GM21423 (cell line): ENCODE results near the gene POLDIP2.

ENCODE experiments used
- ATAC-seq: cut with Tn5 transposase; IDR thresholded peaks from one replicate; pipeline ENCODE4 v1.9.1; 2021; ENCODE audit warnings: mild to moderate bottlenecking, moderate library complexity; ENCODE audit not compliant: unreplicated experiment

The POLDIP2 gene, protein sequence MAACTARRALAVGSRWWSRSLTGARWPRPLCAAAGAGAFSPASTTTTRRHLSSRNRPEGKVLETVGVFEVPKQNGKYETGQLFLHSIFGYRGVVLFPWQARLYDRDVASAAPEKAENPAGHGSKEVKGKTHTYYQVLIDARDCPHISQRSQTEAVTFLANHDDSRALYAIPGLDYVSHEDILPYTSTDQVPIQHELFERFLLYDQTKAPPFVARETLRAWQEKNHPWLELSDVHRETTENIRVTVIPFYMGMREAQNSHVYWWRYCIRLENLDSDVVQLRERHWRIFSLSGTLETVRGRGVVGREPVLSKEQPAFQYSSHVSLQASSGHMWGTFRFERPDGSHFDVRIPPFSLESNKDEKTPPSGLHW

DNA sequence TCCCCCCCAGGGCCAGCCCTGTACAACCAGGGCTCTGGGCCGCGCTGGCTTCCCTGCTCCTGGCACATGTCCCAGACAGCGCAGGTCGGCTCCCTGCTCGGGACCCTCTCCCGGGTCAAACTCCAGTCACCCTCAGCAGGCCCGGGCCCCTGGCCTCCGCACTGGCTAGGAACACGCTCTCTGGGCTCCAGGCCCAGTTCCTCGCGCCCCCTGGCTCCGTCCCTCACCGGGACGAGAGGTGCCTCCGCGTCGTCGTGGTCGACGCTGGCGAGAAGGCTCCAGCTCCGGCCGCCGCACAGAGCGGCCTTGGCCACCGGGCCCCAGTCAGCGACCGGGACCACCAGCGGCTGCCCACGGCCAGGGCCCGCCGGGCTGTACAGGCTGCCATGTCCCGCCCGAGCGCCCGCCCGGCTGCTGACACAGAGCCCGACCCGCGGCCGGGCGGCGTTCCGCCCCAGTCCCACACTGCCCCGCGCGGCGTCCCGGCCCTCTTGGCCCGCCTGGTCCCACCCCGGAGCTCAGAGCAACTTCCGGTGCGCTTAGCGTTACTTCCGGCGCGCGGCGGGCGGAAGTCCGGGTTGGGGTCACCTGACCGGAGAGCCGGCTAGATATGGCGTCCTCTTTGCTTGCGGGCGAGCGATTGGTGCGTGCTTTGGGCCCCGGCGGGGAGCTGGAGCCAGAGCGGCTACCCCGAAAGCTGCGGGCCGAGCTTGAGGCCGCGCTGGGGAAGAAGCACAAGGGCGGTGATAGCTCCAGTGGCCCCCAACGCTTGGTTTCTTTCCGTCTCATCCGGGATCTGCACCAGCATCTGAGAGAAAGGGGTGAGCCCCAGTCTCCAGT lies at the start of gene POLDIP2:
TSS of gene POLDIP2 (minus strand) at position 467 of the 840 bp plus-strand sequence. CDS start at position 388, 79 bp downstream.
- ATAC-seq, result peak; percentile 96

DNA sequence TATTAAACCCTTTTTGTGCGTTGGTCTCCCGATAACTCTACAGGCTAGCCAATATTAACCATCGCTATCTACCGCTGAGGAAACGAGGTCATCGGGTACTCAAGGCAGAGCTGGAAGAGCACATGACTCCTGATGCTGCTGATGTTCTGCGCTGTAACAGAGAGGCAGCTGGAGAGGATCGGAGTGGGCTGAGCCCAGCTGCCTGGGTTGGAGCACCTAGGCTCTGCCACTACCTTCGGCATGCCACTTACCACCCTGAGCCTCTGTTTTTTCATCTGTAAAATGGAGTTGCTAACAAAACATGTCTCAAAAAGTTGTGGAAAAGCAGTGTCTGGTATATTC lies 49.1 kb upstream of the POLDIP2 start:
- no peak for ATAC-seq

DNA sequence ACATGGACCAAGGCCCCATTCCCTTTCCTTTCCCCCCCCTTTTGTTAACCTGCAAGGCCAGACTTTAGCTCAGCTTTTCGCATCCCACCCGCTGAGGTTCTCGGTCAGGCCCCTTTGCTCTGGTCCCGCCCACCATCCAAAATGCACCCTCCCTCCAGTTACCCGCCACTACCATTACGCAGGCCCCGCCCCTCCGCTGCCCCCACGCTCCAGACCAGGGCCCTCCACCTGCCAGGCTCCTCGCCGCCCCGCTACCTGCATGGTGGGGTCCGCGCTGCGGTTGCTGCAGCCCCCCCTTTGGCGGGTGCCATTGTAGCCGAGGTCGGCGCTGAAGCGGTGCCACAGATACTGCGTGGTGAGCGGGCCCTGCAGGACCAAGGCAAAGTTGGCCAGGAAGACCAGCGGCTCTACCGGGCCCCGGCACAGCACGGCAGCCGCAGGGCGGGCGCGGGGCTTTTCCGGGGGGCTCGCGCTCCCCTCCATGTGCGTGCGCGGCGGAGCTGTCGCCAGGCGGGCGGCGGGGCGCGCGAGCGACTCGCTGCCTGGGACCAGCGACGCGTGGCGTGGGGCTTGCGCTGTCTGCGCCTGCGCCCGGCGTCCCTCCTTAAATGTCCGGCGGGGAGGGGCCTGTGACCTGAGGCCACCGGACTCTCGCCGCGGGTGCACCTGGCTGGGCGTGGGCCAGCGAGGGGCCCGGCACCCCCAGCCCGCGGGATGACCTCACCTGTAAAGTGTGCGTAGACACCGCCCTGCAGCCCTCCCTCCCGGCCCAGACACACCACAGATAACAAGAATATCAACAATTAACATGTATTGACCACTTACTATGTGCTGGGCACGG lies 48.5 kb upstream of the POLDIP2 start, which contains the start of gene SLC46A1:
TSS of gene SLC46A1 (minus strand) at position 581 of the 841 bp plus-strand sequence. CDS start at position 483, 98 bp downstream.
- no peak for ATAC-seq

DNA sequence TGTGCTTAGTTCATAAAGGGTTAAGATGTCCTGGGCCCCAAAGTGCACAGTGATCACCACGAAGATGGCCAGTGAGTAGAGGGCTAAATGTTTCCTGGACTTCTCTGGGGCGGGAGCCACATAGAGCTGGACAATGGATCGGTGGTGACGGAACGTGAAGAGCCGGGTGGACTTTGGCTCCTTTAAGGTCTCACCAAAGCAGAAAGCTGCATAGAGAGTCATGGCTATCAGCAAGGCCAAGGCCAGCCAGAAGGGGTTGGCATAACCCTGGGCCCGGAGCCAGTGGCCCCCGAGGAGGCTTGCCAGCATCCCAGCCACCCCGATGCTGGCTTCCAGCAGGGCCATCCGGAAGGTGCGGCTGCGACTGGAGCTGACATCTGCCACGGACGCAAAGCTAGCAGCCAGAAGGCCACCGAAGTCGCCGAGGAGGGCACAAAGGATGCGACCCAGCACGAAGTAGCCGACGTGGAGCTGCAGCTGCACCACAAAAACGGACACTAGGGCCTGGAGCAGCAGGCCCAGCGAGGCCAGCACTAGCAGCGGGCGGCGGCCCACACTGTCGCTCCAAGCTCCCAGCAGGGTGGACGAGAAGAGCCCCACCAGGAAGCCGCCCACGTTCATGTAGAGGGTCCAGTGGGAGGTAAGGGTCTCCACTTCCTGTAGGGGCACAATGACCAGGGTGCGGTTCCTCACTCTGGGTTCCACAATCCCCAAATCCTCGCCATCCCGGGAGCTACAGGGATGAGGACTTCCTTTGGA lies 47.7 kb upstream of the POLDIP2 start:
- ATAC-seq, result no peak

DNA sequence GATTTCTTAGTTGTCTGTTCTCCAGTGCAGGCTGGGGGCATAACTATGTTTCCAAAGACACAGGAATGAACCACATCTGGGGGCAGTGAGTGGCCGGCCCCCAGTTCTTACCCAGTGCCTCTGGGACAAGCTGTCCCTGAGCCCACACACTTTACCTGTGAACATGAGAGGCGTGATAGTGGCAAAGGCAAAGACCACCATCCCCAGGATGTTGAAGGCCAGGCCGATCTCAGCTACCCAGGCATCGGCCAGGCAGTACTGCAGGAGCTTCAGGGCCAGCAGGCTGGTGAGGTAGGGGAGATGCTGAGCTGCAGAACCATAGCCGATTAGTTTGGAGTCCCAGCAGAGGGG lies 47.1 kb upstream of the POLDIP2 start:
- ATAC-seq, result no peak

DNA sequence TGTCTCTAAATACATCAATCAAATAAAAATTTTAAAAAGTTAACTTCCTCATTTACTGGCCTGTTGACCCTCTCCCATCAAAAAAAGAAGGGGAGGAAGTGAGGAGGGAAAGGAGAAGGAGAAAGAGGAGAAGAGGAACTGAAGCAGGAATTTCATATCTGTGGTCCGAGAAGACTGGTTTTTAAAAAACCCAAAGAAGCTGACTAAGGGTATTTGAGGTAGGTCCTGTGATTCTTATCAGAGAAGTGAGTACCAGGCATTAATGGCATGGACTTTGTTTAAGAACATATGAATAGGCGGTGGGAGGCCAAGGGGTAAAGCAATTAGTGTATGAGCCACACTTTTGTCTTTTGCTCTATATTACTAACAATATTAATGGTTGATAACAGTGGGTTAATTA lies 46.7 kb upstream of the POLDIP2 start:
- no peak for ATAC-seq

DNA sequence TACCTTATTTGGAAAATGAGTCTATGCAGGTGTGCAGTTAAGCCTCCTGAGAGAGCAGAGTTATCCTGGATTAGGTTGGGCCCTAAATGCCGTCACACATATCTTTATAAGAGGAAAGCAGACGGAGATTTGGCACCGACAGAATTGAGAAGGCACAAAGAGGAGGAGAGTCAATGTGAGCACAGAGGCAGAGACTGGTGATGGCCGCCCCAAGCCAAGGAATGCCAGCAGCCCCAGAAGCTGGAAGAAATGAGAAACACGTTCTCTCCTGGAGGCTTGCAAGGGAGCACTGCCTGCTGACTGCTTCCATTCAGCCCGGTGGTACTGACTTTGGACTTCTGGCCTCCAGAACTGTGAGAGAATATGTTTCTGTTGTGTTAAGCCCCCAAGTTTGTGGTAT lies 45.5 kb upstream of the POLDIP2 start:
- no peak for ATAC-seq

DNA sequence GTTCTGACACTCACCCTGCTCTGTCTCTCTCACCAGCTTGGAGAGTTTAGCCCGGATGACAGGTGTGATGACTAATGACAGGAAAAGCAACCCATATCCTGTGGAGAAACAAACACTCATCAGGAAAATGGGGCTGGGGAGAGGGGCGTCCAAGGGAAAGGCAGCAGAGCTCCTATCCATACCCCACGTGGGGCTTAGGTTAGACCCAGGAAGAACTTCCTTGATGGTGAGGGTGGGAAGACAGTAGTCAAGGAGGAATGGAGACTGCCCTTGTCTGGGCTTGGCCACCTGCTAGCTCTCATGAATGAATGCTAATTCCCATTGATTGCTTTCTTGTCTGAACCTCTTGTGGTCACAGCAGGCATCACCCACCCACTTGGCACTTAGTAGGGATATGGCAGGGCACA lies 44.9 kb upstream of the POLDIP2 start:
- no peak for ATAC-seq

DNA sequence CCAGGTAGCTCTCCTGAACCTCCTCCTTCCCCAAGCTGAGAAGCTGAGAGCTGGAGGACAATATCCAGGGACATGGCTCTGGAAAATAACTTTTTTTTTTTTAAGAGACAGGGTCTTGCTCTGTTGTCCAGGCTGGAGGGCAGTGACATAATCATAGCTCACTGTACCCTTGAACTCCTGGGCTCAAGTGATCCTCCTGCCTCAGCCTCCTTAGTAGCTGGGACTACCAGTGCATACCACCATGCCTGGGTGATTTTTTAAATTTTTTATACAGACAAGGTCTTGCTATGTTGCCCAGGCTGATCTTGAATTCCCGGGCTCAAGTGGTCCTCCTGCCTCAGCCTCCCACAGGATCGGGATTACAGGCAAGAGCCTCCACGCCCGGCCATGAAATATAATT lies 42.5 kb upstream of the POLDIP2 start:
- no peak for ATAC-seq

DNA sequence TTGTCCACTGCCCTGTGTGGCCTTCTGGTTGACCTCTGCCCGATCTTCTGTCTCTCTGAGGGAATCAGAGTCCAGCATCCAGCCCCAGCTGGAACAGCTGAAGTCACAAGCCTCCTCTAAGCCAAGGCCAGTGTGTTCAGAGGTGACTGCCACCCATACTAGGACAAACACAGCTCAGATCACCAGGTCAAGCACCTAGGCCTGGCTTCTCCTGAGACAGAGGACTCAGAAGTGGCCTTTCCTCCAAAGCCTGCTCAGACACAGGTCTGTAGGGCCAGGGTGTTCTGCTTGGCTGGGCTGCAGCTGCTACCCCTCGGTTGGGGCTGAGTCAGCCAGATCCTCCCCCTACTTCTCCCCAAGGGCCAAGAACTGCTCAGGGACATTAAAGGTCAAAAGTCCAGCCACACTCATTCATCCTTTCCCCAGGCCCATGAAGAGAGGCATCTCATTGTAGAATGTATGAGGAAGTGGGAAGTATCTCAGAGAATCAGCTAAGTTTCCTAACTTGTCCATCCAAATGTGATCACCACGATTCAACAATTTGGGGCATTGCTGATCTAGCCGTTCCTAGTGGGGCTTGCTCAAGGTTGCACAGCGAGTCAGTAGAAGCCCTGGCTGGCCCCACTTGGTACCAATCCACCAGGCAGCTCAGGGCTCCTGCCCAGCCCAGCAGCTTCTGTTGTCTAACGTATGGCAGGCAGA lies 41.1 kb upstream of the POLDIP2 start:
- ATAC-seq, result no peak

DNA sequence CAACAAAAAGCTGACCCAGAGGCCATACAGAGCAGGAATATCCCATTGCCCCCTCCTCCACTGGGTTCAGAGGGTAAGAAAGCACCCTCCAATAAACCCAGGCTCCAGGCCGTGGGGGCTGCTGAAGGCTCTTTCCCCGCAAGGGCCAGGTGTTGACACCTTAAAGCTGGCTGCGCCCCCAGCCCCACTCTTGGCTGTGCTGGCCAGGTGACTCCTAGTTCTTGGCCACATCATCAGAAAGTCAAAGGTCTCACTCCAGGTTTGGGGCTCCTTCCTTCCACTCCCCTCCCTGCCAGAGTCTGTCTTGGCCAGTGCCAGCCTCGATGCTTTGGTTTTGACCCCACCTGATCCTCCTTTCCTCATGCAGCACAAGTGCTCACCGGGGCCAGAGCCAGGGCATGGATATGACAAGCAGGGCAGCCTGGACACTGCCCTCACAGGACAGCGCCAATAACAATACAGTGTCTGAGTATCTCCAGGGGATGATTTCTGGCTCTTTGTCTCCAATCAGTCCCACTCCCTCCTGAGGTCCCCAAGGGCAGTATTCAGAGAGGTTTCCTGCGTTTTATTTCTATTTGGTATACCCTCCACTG lies 40.5 kb upstream of the POLDIP2 start:
- no peak for ATAC-seq

DNA sequence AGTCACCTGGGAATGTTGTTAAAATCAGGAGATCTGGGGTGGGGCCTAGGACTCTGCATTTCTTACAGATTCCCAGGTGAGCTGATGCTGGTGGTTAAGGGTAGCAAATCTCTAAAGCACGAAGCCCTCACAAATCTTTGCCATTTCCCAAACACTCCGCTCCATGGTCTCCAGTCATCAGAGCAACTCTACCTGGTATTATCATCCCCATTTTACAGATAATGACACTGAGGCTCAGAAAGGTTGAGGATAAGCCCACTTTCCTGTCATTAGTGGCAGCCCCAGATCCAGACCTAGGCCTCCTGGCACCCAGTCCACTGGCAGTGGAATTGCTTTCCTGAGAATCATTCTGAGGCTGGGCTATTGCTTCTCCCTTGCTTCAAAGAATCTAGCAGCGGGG lies 39.9 kb upstream of the POLDIP2 start:
- ATAC-seq, result no peak

DNA sequence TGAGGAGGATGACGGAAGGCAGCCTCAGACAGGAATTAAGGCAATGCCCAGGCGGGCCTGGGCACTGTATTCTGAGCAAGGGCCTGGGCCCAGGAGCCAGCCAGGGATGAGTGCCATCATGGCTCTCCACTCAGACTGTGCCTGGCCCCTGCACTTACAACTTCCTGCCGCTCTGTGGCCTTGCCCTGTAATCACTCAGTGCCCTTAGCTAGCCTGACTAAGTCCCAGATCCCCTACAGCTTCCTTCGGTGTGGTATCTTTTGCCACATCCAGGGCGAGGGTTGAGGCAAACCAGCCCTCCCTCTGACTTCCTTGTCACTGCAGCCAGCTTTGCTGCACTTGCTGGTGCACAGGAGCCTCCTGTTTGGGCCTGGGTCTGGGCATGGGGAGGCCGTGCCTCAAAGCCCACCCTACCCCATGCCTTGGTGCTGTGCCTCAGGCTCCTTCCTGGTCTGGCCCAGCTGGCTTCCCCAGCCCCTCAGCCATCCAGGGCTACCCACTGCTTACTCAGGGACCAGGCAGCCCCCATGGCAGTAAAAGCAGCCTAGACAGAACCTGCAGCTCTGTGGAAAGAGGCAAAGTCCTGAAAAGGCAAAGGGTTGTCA lies 39.4 kb upstream of the POLDIP2 start:
- no peak for ATAC-seq

DNA sequence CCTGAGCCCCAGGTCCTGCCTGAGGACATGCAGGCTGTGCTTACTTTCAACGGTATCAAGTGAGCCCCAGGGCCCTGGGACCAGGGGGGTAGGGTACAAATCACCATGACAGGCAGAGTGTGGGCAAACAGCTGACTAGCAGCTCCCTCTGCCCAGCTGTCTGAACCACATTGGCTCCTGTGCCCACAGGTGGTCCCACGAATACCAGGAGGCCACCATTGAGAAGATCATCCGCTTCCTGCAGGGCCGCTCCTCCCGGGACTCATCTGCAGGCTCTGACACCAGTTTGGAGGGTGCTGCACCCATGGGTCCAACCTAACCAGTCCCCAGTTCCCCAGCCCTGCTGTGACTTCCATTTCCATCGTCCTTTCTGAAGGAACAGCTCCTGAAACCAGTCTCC lies 38.6 kb upstream of the POLDIP2 start:
- no peak for ATAC-seq

DNA sequence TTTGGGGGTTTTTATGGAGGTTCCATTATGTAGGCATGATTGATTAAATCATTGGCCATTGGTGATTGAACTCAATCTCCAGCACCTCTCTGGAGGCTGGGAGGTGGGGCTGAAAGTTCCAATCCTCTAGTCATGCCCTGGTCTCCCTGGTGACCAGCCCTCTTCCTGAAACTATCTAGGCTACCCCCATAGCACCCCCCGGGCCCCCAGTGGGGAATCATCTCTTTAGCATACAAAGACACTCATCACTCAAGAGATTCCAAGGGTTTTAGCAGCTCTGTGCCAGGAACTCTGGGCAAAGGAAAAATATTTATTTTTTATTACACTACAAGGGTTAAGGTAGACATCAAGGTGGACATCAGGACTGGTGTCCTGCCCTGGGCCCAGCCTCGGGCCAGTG lies 38.1 kb upstream of the POLDIP2 start:
- no peak for ATAC-seq

DNA sequence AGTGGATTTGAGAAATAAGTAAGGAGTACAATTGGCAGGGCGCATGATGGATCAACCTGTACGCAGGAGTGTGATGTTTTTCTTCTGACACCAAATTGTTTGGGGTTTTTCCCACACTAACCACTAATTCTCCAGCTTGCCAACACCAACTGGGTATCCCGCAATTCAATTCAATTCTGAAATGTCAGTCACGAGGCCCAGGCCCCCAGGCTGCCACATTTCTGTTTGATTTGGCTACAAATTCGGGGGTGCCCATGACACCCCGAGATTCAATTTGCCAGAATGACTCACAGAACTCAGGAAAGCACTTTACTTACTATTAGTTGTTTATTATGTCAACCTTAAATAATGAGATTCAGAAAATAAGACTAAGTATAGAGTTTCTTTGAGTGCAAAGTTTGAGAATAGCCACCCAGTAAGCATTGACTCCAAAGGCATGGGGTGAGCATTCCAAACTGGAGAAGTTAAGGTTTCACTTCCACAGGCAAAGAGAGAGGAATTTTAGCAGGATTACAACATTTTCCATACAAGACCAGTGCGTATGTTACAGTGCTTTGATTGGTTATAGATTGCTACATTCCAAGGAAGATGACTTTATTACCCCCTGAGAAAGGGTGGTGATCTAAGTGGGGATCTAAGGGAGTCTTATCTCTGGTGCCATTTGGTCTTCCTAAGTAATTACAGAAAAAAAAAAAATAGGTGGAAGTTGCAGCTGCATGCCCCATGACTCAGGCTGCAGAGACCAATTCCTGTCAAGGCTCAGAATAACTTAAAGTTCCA lies 37.2 kb upstream of the POLDIP2 start:
- no peak for ATAC-seq

DNA sequence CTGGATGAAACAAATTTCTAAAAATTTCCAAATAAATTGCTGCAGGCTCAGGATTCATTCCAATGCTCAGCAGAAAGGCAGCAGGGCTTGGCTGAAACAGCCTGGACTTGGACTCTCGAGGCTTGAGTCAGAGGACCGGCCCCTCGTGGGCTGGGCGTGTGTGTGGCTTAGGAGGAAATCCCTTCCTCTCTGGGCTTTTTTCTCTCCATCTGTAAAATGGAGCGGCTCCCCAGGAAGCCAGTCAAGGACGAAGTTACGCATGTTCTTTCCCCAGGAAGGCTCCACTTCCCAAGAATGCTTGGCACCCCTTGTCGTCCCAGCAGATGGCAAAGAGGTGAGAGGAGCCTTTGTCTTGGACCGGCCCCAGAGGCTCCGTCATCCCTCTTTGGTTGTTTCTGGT lies 35.2 kb upstream of the POLDIP2 start:
- no peak for ATAC-seq

DNA sequence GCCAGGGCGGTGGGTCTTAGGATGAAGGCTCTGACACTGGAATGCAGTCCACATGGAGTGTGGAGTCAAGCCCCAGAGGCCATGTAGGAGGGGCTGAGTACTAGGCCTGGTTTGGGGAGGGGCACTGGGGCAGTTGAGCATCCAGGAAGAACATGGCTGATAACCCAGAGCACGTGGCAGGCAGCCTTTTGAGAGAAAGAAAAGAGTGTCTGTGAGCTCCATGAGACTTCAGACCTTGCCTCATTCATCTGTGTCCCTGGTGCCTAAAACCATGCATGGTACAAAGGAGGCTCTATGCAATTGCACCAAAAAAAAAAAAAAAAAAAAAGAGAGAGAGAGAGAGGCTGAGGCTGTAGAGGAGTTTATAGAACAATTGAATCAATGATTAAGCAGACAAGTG lies 34.1 kb upstream of the POLDIP2 start:
- no peak for ATAC-seq
